ENCODE data around the gene IL17C. TPM values are rescaled to one million over a fixed set of nuclear protein-coding genes. Genes with fewer than 3 reads are reported as not detected.

The IL17C gene
- total RNA-seq, 1 donor from 2014 or later = not detected

DNA sequence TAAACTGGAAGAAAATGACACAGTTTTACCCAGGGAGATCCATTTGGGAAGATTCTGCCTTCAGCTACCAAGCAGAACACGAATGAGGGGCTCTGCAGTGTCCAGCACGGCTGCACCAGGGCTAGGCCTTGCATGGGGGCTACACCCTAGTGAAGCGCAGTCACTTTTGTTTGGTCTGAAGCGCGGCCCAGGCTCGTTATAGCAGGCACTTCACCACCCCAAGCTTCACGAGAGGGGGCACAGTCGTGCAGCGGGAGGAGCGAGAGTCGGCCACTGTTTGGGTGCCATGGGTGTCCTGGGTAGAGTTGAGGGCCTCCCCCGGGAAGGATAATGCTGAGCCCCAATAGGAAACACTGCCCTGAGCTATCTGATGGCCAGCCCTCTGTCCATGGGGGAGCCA, 21.6 kb upstream of the IL17C start:
- H3K36me3 ChIP-seq = peaks cover 22 to 31% of the 10 kb centered on the region in 2 donors
- no peak for TF ChIP-seq CTCF (IDR thresholded peaks at IDR 0.05)

DNA sequence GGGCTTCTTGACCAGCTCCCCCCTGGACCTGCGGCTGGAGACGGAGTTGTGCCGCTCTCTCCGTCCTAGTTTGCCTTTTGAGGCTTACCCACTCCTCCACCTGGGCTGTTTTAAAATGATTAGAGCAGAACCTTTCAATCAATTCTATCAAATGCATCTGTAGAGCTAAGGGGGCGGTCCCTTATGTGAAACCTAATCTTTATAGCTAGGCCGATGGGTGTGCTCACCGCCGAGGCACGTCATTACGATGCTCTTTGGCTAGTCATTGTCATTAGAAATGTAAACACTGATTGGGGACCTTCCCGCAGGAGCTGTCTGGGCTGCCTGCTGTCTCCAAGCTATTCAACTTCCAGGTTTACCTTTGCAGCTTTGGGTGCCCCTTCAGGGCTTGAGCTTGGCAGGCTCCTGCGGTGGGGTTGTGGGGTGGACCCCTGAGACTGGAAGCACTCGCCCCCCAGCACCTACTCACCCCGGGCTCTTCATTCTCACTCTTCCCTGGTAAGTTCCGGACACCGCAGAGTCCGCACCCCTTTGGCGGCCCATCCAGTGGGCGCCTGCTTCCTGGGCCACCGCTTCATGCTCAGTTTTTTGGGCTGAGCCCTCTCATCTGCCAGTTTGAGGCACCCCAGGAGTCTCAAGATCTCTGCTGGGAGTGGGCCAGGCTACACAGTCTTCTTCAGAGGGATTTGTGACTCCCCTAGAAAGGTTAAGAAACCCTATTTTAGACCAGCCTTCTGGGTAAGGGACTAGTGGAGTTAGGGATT, 20.9 kb upstream of the IL17C start:
- H3K27ac ChIP-seq = no peak overlapping the region
- H3K27me3 ChIP-seq = no peaks in the 10 kb centered on the region
- no peaks in the 10 kb centered on the region for H3K4me1 ChIP-seq
- no peak for TF ChIP-seq CTCF (IDR thresholded peaks at IDR 0.05)
- no peaks in the 10 kb centered on the region for H3K9me3 ChIP-seq
- intact Hi-C loops (cut with DNase I) = no loop called here
- no peak overlapping the region for H3K4me3 ChIP-seq
- H3K36me3 ChIP-seq = peaks cover 27 to 33% of the 10 kb centered on the region in 2 donors
- DNase-seq (ENCODE audit: low spot score in 2 of 2) = no peak

More for the DNA sequence above, 21.6 kb upstream of the IL17C start:
- Histone ChIP-seq H3K4me1 (no peaks in the 10 kb centered on the region), H3K9me3 (no peaks in the 10 kb centered on the region), H3K27me3 (no peaks in the 10 kb centered on the region), H3K27ac (no peak overlapping the region), H3K4me3 (no peak overlapping the region)
- intact Hi-C loops (cut with DNase I) = no loop called here
- no peak for DNase-seq (ENCODE audit: low spot score in 2 of 2)

GRCh38 chr16:88618182-88618955, 20.0 kb upstream of the IL17C start:
- no peak for DNase-seq (ENCODE audit: low spot score in 2 of 2)
- Histone ChIP-seq H3K27me3 (no peaks in the 10 kb centered on the region), H3K4me1 (no peaks in the 10 kb centered on the region), H3K27ac (no peak overlapping the region), H3K36me3 (peaks cover 32 to 42% of the 10 kb centered on the region in 2 donors), H3K9me3 (no peaks in the 10 kb centered on the region), H3K4me3 (no peak overlapping the region)
- intact Hi-C loops (cut with DNase I) = no loop called here
- TF ChIP-seq CTCF (IDR thresholded peaks at IDR 0.05) = no peak

DNA sequence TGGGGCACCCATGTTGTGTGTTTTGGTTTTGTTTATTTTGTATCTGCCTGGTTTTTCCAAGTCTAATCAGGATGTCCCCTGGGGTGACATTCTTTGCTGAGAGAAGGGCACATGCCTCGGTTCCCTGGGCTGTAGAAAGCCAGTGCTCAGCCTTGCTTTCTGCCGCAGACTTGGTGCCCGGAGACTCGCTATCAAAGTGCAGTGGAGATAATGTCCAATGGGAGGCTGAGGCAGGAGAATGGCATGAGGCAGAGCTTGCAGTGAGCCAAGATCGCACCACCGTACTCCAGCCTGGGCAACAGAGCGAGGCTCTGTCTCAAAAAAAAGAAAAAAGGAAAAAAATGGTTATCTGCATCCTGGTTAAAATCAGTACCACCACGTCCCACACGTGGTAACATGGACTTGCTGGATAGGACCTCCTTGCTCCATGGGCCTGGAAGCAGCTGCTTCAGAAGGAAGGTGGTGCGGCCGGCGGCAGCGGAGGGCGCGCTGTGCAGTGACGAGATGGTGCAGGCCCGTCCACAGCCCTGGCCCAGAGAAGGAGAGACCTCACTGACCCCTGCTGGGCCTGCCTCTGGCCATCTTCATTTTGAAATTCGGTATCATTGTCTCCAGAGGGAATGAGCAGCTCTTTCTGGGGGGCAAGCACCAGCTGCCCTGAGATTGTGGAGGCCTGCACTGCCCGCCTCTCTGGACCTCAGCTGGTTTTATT, 19.3 kb upstream of the IL17C start:
- no peak for DNase-seq (ENCODE audit: low spot score in 2 of 2)
- H3K27me3 ChIP-seq = no peaks in the 10 kb centered on the region
- no peak overlapping the region for H3K4me3 ChIP-seq
- intact Hi-C loops (cut with DNase I) = no loop called here
- H3K4me1 ChIP-seq = no peaks in the 10 kb centered on the region
- no peak overlapping the region for H3K27ac ChIP-seq
- no peaks in the 10 kb centered on the region for H3K9me3 ChIP-seq
- H3K36me3 ChIP-seq = peaks cover 38 to 49% of the 10 kb centered on the region in 2 donors
- no peak for TF ChIP-seq CTCF (IDR thresholded peaks at IDR 0.05)

GRCh38 chr16:88619859-88620815, 18.2 kb upstream of the IL17C start:
- TF ChIP-seq CTCF (IDR thresholded peaks at IDR 0.05) = no peak
- Histone ChIP-seq H3K27me3 (no peaks in the 10 kb centered on the region), H3K4me3 (no peak overlapping the region), H3K36me3 (peaks cover 48 to 60% of the 10 kb centered on the region in 2 donors), H3K27ac (no peak overlapping the region), H3K4me1 (no peaks in the 10 kb centered on the region), H3K9me3 (no peaks in the 10 kb centered on the region)
- intact Hi-C loops (cut with DNase I) = no loop called here
- DNase-seq (ENCODE audit: low spot score in 2 of 2) = no peak

Data from ascending aorta (tissue), 2 donors.